GM12878 (cell line): ENCODE measurements around the gene SERTAD1.
"Not testable (repeated sequence)": the region's sequence is repeated elsewhere in the genome, so short reads cannot be mapped to it uniquely, and the experiment has no call there.

Source experiments
- EGR1 ChIP-seq, 2 experiments: IDR thresholded peaks; 1 replicate in 1 of 2; 2 replicates in 1 of 2; pipeline ENCODE4 v1.6.1; 2011 to 2012; ENCODE audit warnings: low read depth in 2 of 2, low read length in 2 of 2, borderline replicate concordance in 1 of 2, mild to moderate bottlenecking in 1 of 2, moderate library complexity in 1 of 2
- JUNB ChIP-seq: IDR thresholded peaks from 2 replicates; pipeline ENCODE4 v1.6.1; 2016; ENCODE audit warnings: antibody characterized with exemption, mild to moderate bottlenecking
- MLLT1 ChIP-seq: fragments of 450-650 bp; IDR thresholded peaks from 2 replicates; pipeline ENCODE4 v1.6.1; 2016; ENCODE audit warnings: mild to moderate bottlenecking
- SREBF2 ChIP-seq: IDR thresholded peaks from 2 replicates; pipeline ENCODE4 v1.6.1; 2012; ENCODE audit warnings: mild to moderate bottlenecking, low read length
- ZSCAN29 ChIP-seq: fragments of 450-650 bp; IDR thresholded peaks from 2 replicates; pipeline ENCODE4 v1.6.1; 2017; ENCODE audit warnings: mild to moderate bottlenecking, moderate library complexity
- TF ChIP-seq, protein P1 (sequence below), 3 experiments: IDR thresholded peaks in 2 of 3; conservative IDR thresholded peaks in 1 of 3; 2 replicates each; pipeline ENCODE4 v1.5.1; 2011; ENCODE audit warnings: low read depth in 3 of 3, low read length in 3 of 3, mild to moderate bottlenecking in 3 of 3, control low read depth in 2 of 3, moderate library complexity in 2 of 3, inconsistent platforms in 1 of 3, mixed read lengths in 1 of 3; ENCODE audit not compliant: control insufficient read depth in 2 of 3, insufficient read depth in 1 of 3; ENCODE audit errors: extremely low read depth in 1 of 3

- TF ChIP-seq ZSCAN29; SREBF2; JUNB; MLLT1; EGR1 (IDR thresholded peaks at IDR 0.05; ENCODE audit: borderline replicate concordance in 1 of 2, low read depth in 2 of 2, low read length in 2 of 2): not testable (repeated sequence)
- TF ChIP-seq, protein P1, sequence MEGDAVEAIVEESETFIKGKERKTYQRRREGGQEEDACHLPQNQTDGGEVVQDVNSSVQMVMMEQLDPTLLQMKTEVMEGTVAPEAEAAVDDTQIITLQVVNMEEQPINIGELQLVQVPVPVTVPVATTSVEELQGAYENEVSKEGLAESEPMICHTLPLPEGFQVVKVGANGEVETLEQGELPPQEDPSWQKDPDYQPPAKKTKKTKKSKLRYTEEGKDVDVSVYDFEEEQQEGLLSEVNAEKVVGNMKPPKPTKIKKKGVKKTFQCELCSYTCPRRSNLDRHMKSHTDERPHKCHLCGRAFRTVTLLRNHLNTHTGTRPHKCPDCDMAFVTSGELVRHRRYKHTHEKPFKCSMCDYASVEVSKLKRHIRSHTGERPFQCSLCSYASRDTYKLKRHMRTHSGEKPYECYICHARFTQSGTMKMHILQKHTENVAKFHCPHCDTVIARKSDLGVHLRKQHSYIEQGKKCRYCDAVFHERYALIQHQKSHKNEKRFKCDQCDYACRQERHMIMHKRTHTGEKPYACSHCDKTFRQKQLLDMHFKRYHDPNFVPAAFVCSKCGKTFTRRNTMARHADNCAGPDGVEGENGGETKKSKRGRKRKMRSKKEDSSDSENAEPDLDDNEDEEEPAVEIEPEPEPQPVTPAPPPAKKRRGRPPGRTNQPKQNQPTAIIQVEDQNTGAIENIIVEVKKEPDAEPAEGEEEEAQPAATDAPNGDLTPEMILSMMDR (IDR thresholded peaks at IDR 0.05 in 2 of 3, conservative IDR thresholded peaks at IDR 0.05 in 1 of 3; ENCODE audit: control insufficient read depth in 2 of 3, extremely low read depth in 1 of 3, insufficient read depth in 1 of 3, low read depth in 3 of 3, low read length in 3 of 3), result not testable (repeated sequence)
Measured at GRCh38 chr19:40430242-40430641, 4.5 kb upstream of the SERTAD1 start.
